HCT116 (cell line): ENCODE measurements around the gene LGALS12.
A peak's percentile ranks its signal among the peaks of the same experiment; 100 is the strongest.

ENCODE experiments used
- CBX3 ChIP-seq: IDR thresholded peaks from 2 replicates; pipeline ENCODE4 v1.6.1; 2012; ENCODE audit warnings: low read depth
- EZH2 ChIP-seq: fragments of 200-600 bp; sonication (generic); IDR thresholded peaks from 2 replicates; pipeline ENCODE4 v1.6.1; 2017; ENCODE audit warnings: antibody characterized with exemption, mixed run types
- EZH2phosphoT487 ChIP-seq: fragments of 200-600 bp; IDR thresholded peaks from 2 replicates; pipeline ENCODE4 v1.6.1; 2018; ENCODE audit warnings: antibody characterized with exemption, borderline replicate concordance
- POLR2A ChIP-seq: IDR thresholded peaks from 2 replicates; pipeline ENCODE4 v1.7.0; 2011; ENCODE audit warnings: borderline replicate concordance; ENCODE audit not compliant: insufficient read depth, insufficient read length; ENCODE audit errors: extremely low read depth
- POLR2AphosphoS5 ChIP-seq: IDR thresholded peaks from 2 replicates; pipeline ENCODE4 v1.6.1; 2011; ENCODE audit warnings: mild to moderate bottlenecking, low read depth, low read length, moderate library complexity
- TF ChIP-seq, protein P1 (sequence below), 3 experiments: fragments of 200-600 bp in 1 of 3; sonication (generic) in 1 of 3; IDR thresholded peaks in 2 of 3; conservative IDR thresholded peaks in 1 of 3; 2 replicates each; pipeline ENCODE4 v1.5.1; 2012 to 2017; ENCODE audit warnings: low read depth in 2 of 3, low read length in 2 of 3, antibody characterized with exemption in 1 of 3, borderline replicate concordance in 1 of 3, control low read depth in 1 of 3, mild to moderate bottlenecking in 1 of 3, mixed read lengths in 1 of 3, mixed run types in 1 of 3, moderate library complexity in 1 of 3; ENCODE audit not compliant: insufficient read depth in 1 of 3

DNA sequence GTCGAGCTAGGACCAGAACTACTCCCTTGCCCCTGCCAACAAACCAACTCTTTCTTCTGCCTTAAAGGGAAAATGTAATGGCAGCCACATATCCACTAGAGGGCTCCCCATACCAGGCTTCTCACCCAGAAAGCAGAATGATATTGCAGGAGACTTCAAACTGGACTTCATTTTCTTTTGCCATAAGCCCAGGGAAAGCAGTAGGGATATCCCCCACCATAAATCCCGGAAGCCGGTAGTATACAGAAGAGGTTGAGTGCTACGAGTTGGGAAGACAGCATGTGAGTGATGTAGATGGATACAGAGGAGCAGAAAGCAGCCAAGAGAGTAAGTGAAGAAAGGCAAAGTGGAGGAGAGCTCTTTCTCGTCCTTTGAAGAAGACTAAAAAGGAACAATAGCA, 27.0 kb upstream of the LGALS12 start:
- no peak for TF ChIP-seq POLR2A
- TF ChIP-seq CBX3, result peak; percentile 35; the same call in 1 of the 2 replicates
- no peak for TF ChIP-seq EZH2
- TF ChIP-seq, protein P1, sequence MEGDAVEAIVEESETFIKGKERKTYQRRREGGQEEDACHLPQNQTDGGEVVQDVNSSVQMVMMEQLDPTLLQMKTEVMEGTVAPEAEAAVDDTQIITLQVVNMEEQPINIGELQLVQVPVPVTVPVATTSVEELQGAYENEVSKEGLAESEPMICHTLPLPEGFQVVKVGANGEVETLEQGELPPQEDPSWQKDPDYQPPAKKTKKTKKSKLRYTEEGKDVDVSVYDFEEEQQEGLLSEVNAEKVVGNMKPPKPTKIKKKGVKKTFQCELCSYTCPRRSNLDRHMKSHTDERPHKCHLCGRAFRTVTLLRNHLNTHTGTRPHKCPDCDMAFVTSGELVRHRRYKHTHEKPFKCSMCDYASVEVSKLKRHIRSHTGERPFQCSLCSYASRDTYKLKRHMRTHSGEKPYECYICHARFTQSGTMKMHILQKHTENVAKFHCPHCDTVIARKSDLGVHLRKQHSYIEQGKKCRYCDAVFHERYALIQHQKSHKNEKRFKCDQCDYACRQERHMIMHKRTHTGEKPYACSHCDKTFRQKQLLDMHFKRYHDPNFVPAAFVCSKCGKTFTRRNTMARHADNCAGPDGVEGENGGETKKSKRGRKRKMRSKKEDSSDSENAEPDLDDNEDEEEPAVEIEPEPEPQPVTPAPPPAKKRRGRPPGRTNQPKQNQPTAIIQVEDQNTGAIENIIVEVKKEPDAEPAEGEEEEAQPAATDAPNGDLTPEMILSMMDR (IDR thresholded peaks at IDR 0.05 in 2 of 3, conservative IDR thresholded peaks at IDR 0.05 in 1 of 3; ENCODE audit: borderline replicate concordance in 1 of 3, insufficient read depth in 1 of 3, low read depth in 2 of 3, low read length in 2 of 3), result peak; percentile 85 to 94 (median 88)
- no peak for TF ChIP-seq POLR2AphosphoS5
- TF ChIP-seq EZH2phosphoT487, result no peak
